Measurements from ENCODE around the gene BAIAP2L1. TPM values are rescaled to one million over a fixed set of nuclear protein-coding genes. Genes with fewer than 3 reads are reported as not detected.
A peak's percentile ranks its signal among the peaks of the same experiment; 100 is the strongest.

The BAIAP2L1 gene
- total and polyA plus RNA-seq, 2 donors from 2014 or later, result 9.6 to 18.8 TPM

GRCh38 chr7:98287486-98287959 is 113.4 kb downstream of the BAIAP2L1 start:
- H3K27me3 ChIP-seq (ENCODE audit: control insufficient read depth, insufficient read depth, low read length), result no peaks in the 10 kb centered on the region
- FAIRE-seq, result no peak
- no peak overlapping the region for H3K4me3 ChIP-seq (ENCODE audit: low read length in 3 of 3)
- H3K36me3 ChIP-seq (ENCODE audit: control insufficient read depth in 2 of 3, insufficient read depth in 3 of 3, low read length in 3 of 3), result peaks cover 0 to 19% (median 2%) of the 10 kb centered on the region in 3 donors
- peak in 2 of 5 donors; percentile 69 to 80 for DNase-seq
- no peaks in the 10 kb centered on the region for H3K9me3 ChIP-seq (ENCODE audit: control insufficient read depth in 2 of 3, insufficient read depth in 1 of 3, low read length in 3 of 3)
- intact Hi-C loops (cut with DNase I), result no loop called here
- peaks cover 0 to 56% (median 34%) of the 10 kb centered on the region in 3 donors for H3K4me1 ChIP-seq (ENCODE audit: control insufficient read depth in 2 of 3, insufficient read depth in 2 of 3, low read depth in 1 of 3, low read length in 3 of 3)
- peak overlapping the region; percentile 92 to 93 for H3K27ac ChIP-seq (ENCODE audit: low read depth in 2 of 2, low read length in 2 of 2)
- peak overlapping the region in 1 of 3 donors; percentile 58 for H3K9ac ChIP-seq (ENCODE audit: low read length in 3 of 3)
- TF ChIP-seq CTCF (IDR thresholded peaks at IDR 0.05; ENCODE audit: borderline replicate concordance, extremely low read depth, insufficient read depth), result no peak

GRCh38 chr7:98286701-98287485 is 114.0 kb downstream of the BAIAP2L1 start:
- peaks cover 0 to 13% (median 0%) of the 10 kb centered on the region in 3 donors for H3K36me3 ChIP-seq (ENCODE audit: control insufficient read depth in 2 of 3, insufficient read depth in 3 of 3, low read length in 3 of 3)
- H3K4me1 ChIP-seq (ENCODE audit: control insufficient read depth in 2 of 3, insufficient read depth in 2 of 3, low read depth in 1 of 3, low read length in 3 of 3), result peaks cover 0 to 56% (median 34%) of the 10 kb centered on the region in 3 donors
- DNase-seq (peak in 2 of 5 donors; percentile 51 to 78), FAIRE-seq (no peak)
- H3K9me3 ChIP-seq (ENCODE audit: control insufficient read depth in 2 of 3, insufficient read depth in 1 of 3, low read length in 3 of 3), result no peaks in the 10 kb centered on the region
- H3K9ac ChIP-seq (ENCODE audit: low read length in 3 of 3), result peak overlapping the region in 1 of 3 donors; percentile 58
- peak overlapping the region in 1 of 3 donors; percentile 32 for H3K4me3 ChIP-seq (ENCODE audit: low read length in 3 of 3)
- H3K27ac ChIP-seq (ENCODE audit: low read depth in 2 of 2, low read length in 2 of 2), result peak overlapping the region; percentile 92 to 93
- no peak for TF ChIP-seq CTCF (IDR thresholded peaks at IDR 0.05; ENCODE audit: borderline replicate concordance, extremely low read depth, insufficient read depth)
- no peaks in the 10 kb centered on the region for H3K27me3 ChIP-seq (ENCODE audit: control insufficient read depth, insufficient read depth, low read length)
- intact Hi-C loops (cut with DNase I), result no loop called here

- peak overlapping the region; percentile 92 to 93 for H3K27ac ChIP-seq (ENCODE audit: low read depth in 2 of 2, low read length in 2 of 2)
- peak overlapping the region in 2 of 3 donors; percentile 69 to 99 for H3K9ac ChIP-seq (ENCODE audit: low read length in 3 of 3)
- peaks cover 0 to 11% (median 0%) of the 10 kb centered on the region in 3 donors for H3K36me3 ChIP-seq (ENCODE audit: control insufficient read depth in 2 of 3, insufficient read depth in 3 of 3, low read length in 3 of 3)
- intact Hi-C loops (cut with DNase I), result no loop called here
- no peaks in the 10 kb centered on the region for H3K9me3 ChIP-seq (ENCODE audit: control insufficient read depth in 2 of 3, insufficient read depth in 1 of 3, low read length in 3 of 3)
- H3K4me3 ChIP-seq (ENCODE audit: low read length in 3 of 3), result peak overlapping the region in 1 of 3 donors; percentile 32
- DNase-seq (peak in 4 of 5 donors; percentile 33 to 91 (median 51)), FAIRE-seq (no peak)
- no peaks in the 10 kb centered on the region for H3K27me3 ChIP-seq (ENCODE audit: control insufficient read depth, insufficient read depth, low read length)
- peaks cover 0 to 56% (median 34%) of the 10 kb centered on the region in 3 donors for H3K4me1 ChIP-seq (ENCODE audit: control insufficient read depth in 2 of 3, insufficient read depth in 2 of 3, low read depth in 1 of 3, low read length in 3 of 3)
- no peak for TF ChIP-seq CTCF (IDR thresholded peaks at IDR 0.05; ENCODE audit: borderline replicate concordance, extremely low read depth, insufficient read depth)
These were observed 114.8 kb downstream of the BAIAP2L1 start for GRCh38 chr7:98286093-98286539.

Data from kidney (tissue), 14 donors.